K562 (cell line): ENCODE results near the gene RAP2C.

Experiments
- ELF1 ChIP-seq: fragments of 200-800 bp; sonication (Bioruptor generic); IDR thresholded peaks from 2 replicates; pipeline ENCODE4 v1.6.1; 2016; ENCODE audit warnings: missing genetic modification characterization, missing compliant biosample characterization
- FOXA1 ChIP-seq: fragments of 450-650 bp; IDR thresholded peaks from 2 replicates; pipeline ENCODE4 v1.6.1; 2016; ENCODE audit warnings: mild to moderate bottlenecking, borderline replicate concordance
- HNRNPH1 ChIP-seq: fragments of 200-400 bp; formaldehyde crosslinking; optimal IDR thresholded peaks from 2 replicates; pipeline ENCODE3; 2017; ENCODE audit warnings: low read depth, mild to moderate bottlenecking, low read length, moderate library complexity
- L3MBTL2 ChIP-seq: fragments of 450-650 bp; IDR thresholded peaks from 2 replicates; pipeline ENCODE4 v1.6.1; 2016; ENCODE audit warnings: mild to moderate bottlenecking, moderate library complexity
- PHF8 ChIP-seq: fragments of 200-600 bp; sonication (generic); IDR thresholded peaks from 2 replicates; pipeline ENCODE4 v1.6.1; 2012; ENCODE audit warnings: mixed run types, mild to moderate bottlenecking, inconsistent platforms, low read length, moderate library complexity, borderline replicate concordance
- POLR2AphosphoS5 ChIP-seq: IDR thresholded peaks from 2 replicates; pipeline ENCODE4 v1.6.1; 2011; ENCODE audit warnings: mild to moderate bottlenecking, low read depth, low read length, moderate library complexity; ENCODE audit not compliant: control insufficient read depth, insufficient read depth
- RFX5 ChIP-seq: IDR thresholded peaks from 2 replicates; pipeline ENCODE4 v1.6.1; 2011; ENCODE audit warnings: low read depth, mild to moderate bottlenecking, improper control_type of control experiment, low read length
- XRCC4 ChIP-seq: IDR thresholded peaks from one replicate; pipeline ENCODE4 v1.6.1; 2011; ENCODE audit not compliant: insufficient read depth, insufficient read length; ENCODE audit errors: extremely low read depth
- ZNF398 ChIP-seq: fragments of 250-450 bp; sonication (Bioruptor Pico); IDR thresholded peaks from 2 replicates; pipeline ENCODE4 v1.8.0; 2021; ENCODE audit warnings: moderate library complexity, mild to moderate bottlenecking, inconsistent platforms
- TF ChIP-seq, protein P1 (sequence below): sonication (generic); formaldehyde crosslinking; IDR thresholded peaks from 2 replicates; pipeline ENCODE4 v1.9.0; 2022; ENCODE audit warnings: mild to moderate bottlenecking, missing genetic modification reagents

DNA sequence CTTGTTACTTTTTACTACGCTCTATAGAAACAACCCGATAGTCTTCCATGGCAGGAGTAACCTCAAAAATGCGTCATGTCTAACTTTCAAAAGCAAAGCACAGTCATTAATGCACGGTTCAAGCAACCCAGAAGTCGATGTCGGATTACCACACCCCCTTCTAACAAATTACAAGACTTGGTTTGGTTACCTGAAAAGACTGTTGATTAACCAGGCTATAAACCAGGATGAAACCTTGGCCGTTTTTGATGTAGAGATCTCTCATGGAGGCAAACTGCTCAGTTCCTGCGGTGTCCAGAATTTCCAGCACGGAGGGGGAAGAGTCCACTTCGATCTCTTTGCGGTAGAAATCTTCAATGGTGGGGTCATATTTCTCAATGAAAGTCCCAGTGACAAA is 2.4 kb downstream of the RAP2C start:
- TF ChIP-seq ZNF398 (CRISPR knock-in tag) (no peak), L3MBTL2 (no peak), XRCC4 (no peak), POLR2AphosphoS5 (no peak), FOXA1 (no peak), PHF8 (no peak), ELF1 (tag) (no peak), HNRNPH1 (no peak), RFX5 (no peak)
- TF ChIP-seq, protein P1, sequence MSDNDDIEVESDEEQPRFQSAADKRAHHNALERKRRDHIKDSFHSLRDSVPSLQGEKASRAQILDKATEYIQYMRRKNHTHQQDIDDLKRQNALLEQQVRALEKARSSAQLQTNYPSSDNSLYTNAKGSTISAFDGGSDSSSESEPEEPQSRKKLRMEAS (CRISPR knock-in tag) = no peak
